Naive thymus-derived CD4-positive, alpha-beta T cell (primary cell): ENCODE results near the gene ADD3. TPM values are rescaled to one million over a fixed set of nuclear protein-coding genes. Genes with fewer than 3 reads are reported as not detected.

ENCODE experiments used
- ATAC-seq: fragments of 150-1000 bp; cut with Tn5 transposase; 2 replicates; pipeline ENCODE4 v1.10.0; 2021; ENCODE audit warnings: mild to moderate bottlenecking, moderate library complexity
- CTCF ChIA-PET: fragments of 350-600 bp; sonication (Branson Sonifier 250); formaldehyde crosslinking; loops from one replicate; lab custom pipeline; 2021; ENCODE audit warnings: antibody characterized with exemption; lab: Charles Lee
- POLR2A ChIA-PET: fragments of 350-600 bp; sonication (Branson Sonifier 250); formaldehyde crosslinking; loops from one replicate; lab custom pipeline; 2021; ENCODE audit warnings: antibody characterized with exemption, inconsistent platforms; lab: Charles Lee
- DNase-seq, 9 donors: peaks; one replicate each; pipeline versions ENCODE4 v3.0.0 to v3.0.0-alpha.2; 2020 to 2022; ENCODE audit warnings: mixed read lengths in 1 of 9
- H3K27ac ChIP-seq: one replicate; pipeline ENCODE4 v1.7.0; 2013; ENCODE audit warnings: mild to moderate bottlenecking, low read depth, low read length, moderate library complexity
- H3K27me3 ChIP-seq, 2 donors: one replicate each; pipeline ENCODE4 v1.7.0; 2013; ENCODE audit warnings: low read length in 2 of 2, mild to moderate bottlenecking in 2 of 2, moderate library complexity in 2 of 2; ENCODE audit not compliant: control insufficient read depth in 2 of 2, insufficient read depth in 2 of 2
- H3K36me3 ChIP-seq, 3 experiments: 1 replicate in 2 of 3; 2 replicates in 1 of 3; pipeline ENCODE4 v1.7.0; 2013; ENCODE audit warnings: low read length in 3 of 3, mild to moderate bottlenecking in 3 of 3, moderate library complexity in 1 of 3; ENCODE audit not compliant: insufficient read depth in 3 of 3, control insufficient read depth in 2 of 3
- H3K4me1 ChIP-seq, 2 donors: one replicate each; pipeline ENCODE4 v1.7.0; 2013; ENCODE audit warnings: low read length in 2 of 2, mild to moderate bottlenecking in 2 of 2, moderate library complexity in 1 of 2; ENCODE audit not compliant: control insufficient read depth in 2 of 2, insufficient read depth in 2 of 2
- H3K4me3 ChIP-seq: 2 replicates; pipeline ENCODE4 v1.7.0; 2013; ENCODE audit warnings: mild to moderate bottlenecking, low read length
- H3K9me3 ChIP-seq, 3 experiments: 1 replicate in 2 of 3; 2 replicates in 1 of 3; pipeline ENCODE4 v1.7.0; 2013; ENCODE audit warnings: low read length in 3 of 3; ENCODE audit not compliant: control insufficient read depth in 2 of 3
- H3K27ac Mint-ChIP-seq, 9 donors: one replicate each; pipeline ENCODE4 v1.8.0; 2020 to 2022; ENCODE audit warnings: mixed read lengths in 9 of 9, mild to moderate bottlenecking in 8 of 9, moderate library complexity in 5 of 9, inconsistent platforms in 2 of 9
- H3K27me3 Mint-ChIP-seq, 5 donors: one replicate each; pipeline ENCODE4 v1.8.0; 2021 to 2022; ENCODE audit warnings: mixed read lengths in 5 of 5, mild to moderate bottlenecking in 1 of 5
- H3K36me3 Mint-ChIP-seq, 5 donors: one replicate each; pipeline ENCODE4 v1.8.0; 2020 to 2022; ENCODE audit warnings: mixed read lengths in 5 of 5, mild to moderate bottlenecking in 3 of 5, inconsistent platforms in 1 of 5
- H3K4me1 Mint-ChIP-seq, 7 donors: one replicate each; pipeline ENCODE4 v1.8.0; 2020 to 2022; ENCODE audit warnings: mixed read lengths in 7 of 7, mild to moderate bottlenecking in 3 of 7, inconsistent platforms in 1 of 7
- H3K4me3 Mint-ChIP-seq, 10 donors: one replicate each; pipeline ENCODE4 v1.8.0; 2020 to 2022; ENCODE audit warnings: mild to moderate bottlenecking in 10 of 10, mixed read lengths in 10 of 10, moderate library complexity in 6 of 10, inconsistent platforms in 2 of 10
- H3K9me3 Mint-ChIP-seq, 11 donors: one replicate each; pipeline ENCODE4 v1.8.0; 2020 to 2022; ENCODE audit warnings: mixed read lengths in 11 of 11, mild to moderate bottlenecking in 4 of 11, inconsistent platforms in 1 of 11, moderate library complexity in 1 of 11
- intact Hi-C, 2 donors: fragments of 100-400 bp; cut with micrococcal nuclease; formaldehyde crosslinking; loops; one replicate each; pipeline ENCODE4 v1.15.1; 2023
- polyA plus RNA-seq, 2 donors: library from polyadenylated mRNA; unstranded; fragments of 300-500 nt; fragmentation: Illumina TruSeq; gene quantifications; one replicate each; pipeline ENCODE4 v1.2.3, GENCODE V29; 2021
- total RNA-seq, 6 experiments: library from RNA in 5 of 6; stranded (reverse) in 5 of 6; gene quantifications; 1 replicate in 5 of 6; 2 replicates in 1 of 6; pipeline ENCODE4 v1.2.3 and lab custom pipeline; 2021 to 2026

ADD3 gene
- total and polyA plus RNA-seq, 7 experiments from 2014 or later = 281 to 535 (median 450) TPM

DNA sequence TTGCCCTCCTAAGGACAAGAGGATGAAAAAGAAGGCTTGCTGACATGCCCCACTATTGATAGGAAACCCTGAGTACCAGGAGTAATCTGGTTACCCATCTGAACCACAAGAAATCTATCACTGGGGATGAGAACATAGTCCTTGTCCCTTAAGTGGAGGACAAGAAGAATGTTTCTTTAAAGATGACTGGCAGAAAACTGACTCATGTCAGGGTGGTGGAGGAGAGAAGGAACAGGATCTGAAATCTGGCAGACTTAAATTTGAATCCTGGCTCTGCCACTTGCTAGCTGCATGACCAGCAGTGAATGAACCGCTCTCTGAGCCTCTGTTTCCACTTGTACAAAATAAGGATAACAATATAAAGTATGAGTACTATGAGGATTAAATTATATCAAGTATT is 45.5 kb upstream of the ADD3 start:
- Histone ChIP-seq H3K9me3 (no peaks in the 10 kb centered on the region), H3K36me3 (no peaks in the 10 kb centered on the region), H3K4me3 (no peak overlapping the region), H3K4me1 (no peaks in the 10 kb centered on the region), H3K27ac (no peak overlapping the region), H3K27me3 (no peaks in the 10 kb centered on the region)
- ATAC-seq = no peak
- CTCF ChIA-PET = no interaction called here
- Mint-ChIP-seq H3K9me3 (no peaks in the 10 kb centered on the region), H3K36me3 (no peaks in the 10 kb centered on the region), H3K4me3 (no peak overlapping the region), H3K27me3 (peaks cover 0 to 11% (median 0%) of the 10 kb centered on the region in 5 donors), H3K4me1 (no peaks in the 10 kb centered on the region), H3K27ac (no peak overlapping the region)
- no peak for DNase-seq
- POLR2A ChIA-PET = no interaction called here
- intact Hi-C loops = no loop called here

DNA sequence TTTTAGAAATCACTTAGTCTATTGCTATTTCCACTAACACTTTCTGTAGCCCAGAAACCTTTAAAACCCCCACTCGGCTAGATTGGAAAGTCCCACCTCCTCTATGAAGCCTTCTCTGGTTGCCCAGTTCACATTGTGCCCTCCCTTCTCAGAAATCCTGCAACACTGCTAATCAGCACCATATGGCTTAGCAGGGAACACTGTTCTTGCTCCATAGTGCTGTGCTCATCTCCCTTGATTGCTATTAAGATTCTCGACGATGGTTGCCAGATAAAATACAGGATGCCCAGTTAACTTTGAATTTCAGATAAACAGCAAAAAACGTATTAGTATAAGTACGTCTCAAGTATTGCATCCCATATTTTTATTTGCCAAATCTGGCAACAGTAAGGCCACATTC is 44.3 kb upstream of the ADD3 start:
- POLR2A ChIA-PET = no interaction called here

DNA sequence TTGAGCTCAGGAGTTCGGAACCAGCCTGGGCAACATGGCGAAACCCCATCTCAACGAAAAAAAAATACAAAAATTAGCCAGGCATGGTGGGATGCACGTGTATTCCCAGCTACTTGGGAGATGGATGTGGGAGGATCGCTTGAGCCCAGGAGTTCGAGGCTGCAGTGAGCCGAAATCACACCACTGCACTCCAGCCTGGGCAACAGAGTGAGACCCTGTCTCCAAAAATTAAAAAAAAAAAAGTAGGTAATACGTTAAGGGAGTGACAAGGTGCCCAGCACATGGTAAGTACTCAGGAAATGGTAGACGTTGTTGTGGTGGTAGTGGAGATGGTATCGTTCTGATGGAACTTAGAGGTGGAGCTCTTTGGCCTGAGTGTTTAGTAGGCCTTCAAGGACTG is 43.5 kb upstream of the ADD3 start:
- no peak overlapping the region for H3K27ac Mint-ChIP-seq
- peaks cover 0 to 22% (median 0%) of the 10 kb centered on the region in 5 donors for H3K27me3 Mint-ChIP-seq
- no peaks in the 10 kb centered on the region for H3K4me1 ChIP-seq
- ATAC-seq (no peak), DNase-seq (no peak)
- H3K9me3 Mint-ChIP-seq = no peaks in the 10 kb centered on the region
- H3K4me3 Mint-ChIP-seq = no peak overlapping the region
- intact Hi-C loops = no loop called here
- H3K4me1 Mint-ChIP-seq = peaks cover 0 to 7% (median 3%) of the 10 kb centered on the region in 7 donors
- no peaks in the 10 kb centered on the region for H3K36me3 Mint-ChIP-seq
- no peaks in the 10 kb centered on the region for H3K36me3 ChIP-seq
- CTCF ChIA-PET = interaction anchor here (0.6 kb wide), 1 partner anchor 499 kb away, joined by 4 read pairs; no protein-coding TSS in a partner anchor
- no peak overlapping the region for H3K27ac ChIP-seq
- POLR2A ChIA-PET = interaction anchor here (0.6 to 0.7 kb wide), 2 partner anchors 11 to 26 kb away, joined by 4 to 5 read pairs; no protein-coding TSS in a partner anchor
- no peaks in the 10 kb centered on the region for H3K27me3 ChIP-seq
- H3K9me3 ChIP-seq = no peaks in the 10 kb centered on the region
- H3K4me3 ChIP-seq = no peak overlapping the region

More for the DNA sequence above, 44.3 kb upstream of the ADD3 start:
- Histone ChIP-seq H3K4me1 (no peaks in the 10 kb centered on the region), H3K27me3 (no peaks in the 10 kb centered on the region), H3K4me3 (no peak overlapping the region), H3K9me3 (no peaks in the 10 kb centered on the region), H3K36me3 (no peaks in the 10 kb centered on the region), H3K27ac (no peak overlapping the region)
- Mint-ChIP-seq H3K27ac (no peak overlapping the region), H3K9me3 (no peaks in the 10 kb centered on the region), H3K4me3 (no peak overlapping the region), H3K4me1 (no peaks in the 10 kb centered on the region), H3K36me3 (no peaks in the 10 kb centered on the region), H3K27me3 (peaks cover 0 to 17% (median 0%) of the 10 kb centered on the region in 5 donors)
- intact Hi-C loops = no loop called here
- ATAC-seq (no peak), DNase-seq (no peak)
- CTCF ChIA-PET = no interaction called here

DNA sequence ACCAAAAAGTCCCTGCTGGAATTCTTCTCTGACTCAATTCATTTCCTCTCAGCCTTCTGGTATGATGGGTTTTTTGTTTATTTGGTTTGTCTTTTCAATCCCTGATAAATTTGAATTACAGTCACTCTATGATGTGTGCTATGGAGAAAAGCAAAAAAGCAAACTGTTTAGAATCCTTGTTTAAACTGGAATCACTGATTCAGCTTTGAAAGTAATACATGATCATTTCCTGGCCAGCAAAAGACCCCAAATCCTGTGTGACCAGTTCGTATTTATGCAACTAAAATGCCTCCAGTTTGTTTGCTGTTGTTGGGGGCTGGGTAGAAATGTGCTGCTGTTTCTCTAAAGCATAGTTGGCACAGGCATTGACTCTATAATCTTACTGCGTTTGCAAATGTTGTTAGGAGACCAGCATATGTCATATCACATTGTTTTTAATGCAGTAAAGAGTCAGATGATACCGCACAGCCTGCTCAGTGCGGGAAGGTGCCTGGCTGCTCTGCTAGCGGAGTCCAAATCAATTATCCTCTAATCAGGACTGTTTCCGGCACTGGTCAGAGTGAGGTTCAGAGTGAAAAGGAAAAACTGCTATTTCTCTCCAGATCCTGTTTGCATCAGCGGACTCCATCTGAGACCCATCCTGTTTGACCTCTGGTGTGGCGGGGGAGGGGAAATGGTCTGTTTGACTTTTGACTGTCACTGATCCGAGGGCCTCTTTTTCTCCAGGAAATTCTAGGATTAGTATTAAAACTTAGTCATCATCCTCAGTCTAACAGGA is 40.6 kb upstream of the ADD3 start:
- Mint-ChIP-seq H3K4me3 (no peak overlapping the region), H3K36me3 (no peaks in the 10 kb centered on the region), H3K4me1 (peaks cover 0 to 9% (median 3%) of the 10 kb centered on the region in 7 donors), H3K27me3 (peaks cover 0 to 36% (median 0%) of the 10 kb centered on the region in 5 donors), H3K9me3 (no peaks in the 10 kb centered on the region), H3K27ac (no peak overlapping the region)
- no peaks in the 10 kb centered on the region for H3K27me3 ChIP-seq
- H3K36me3 ChIP-seq = no peaks in the 10 kb centered on the region
- intact Hi-C loops = no loop called here
- no peak overlapping the region for H3K4me3 ChIP-seq
- H3K4me1 ChIP-seq = no peaks in the 10 kb centered on the region
- ChIA-PET CTCF (no interaction called here), POLR2A (no interaction called here)
- ATAC-seq (no peak), DNase-seq (no peak)
- H3K27ac ChIP-seq = no peak overlapping the region
- no peaks in the 10 kb centered on the region for H3K9me3 ChIP-seq

DNA sequence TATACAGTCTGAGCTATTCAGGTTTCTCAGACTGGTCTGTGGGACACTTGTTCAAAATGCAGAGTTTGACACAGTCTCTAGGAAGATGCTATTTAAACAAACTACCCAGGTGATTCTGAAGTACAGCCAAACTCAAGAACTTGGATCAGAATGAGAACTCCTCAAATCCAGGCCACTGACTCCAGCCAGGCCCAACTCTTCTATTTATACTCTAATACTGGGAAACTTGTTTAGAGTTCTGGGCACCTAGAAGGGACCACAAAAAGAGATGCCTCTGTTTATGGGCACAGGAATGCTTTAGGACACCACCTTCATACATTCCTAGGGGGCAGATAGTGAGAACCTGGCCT is 40.1 kb upstream of the ADD3 start:
- no peaks in the 10 kb centered on the region for H3K36me3 ChIP-seq
- no peaks in the 10 kb centered on the region for H3K4me1 ChIP-seq
- H3K27ac ChIP-seq = no peak overlapping the region
- ATAC-seq (no peak), DNase-seq (no peak)
- Mint-ChIP-seq H3K27ac (no peak overlapping the region), H3K4me3 (no peak overlapping the region), H3K4me1 (peaks cover 0 to 9% (median 3%) of the 10 kb centered on the region in 7 donors), H3K27me3 (peaks cover 0 to 41% (median 0%) of the 10 kb centered on the region in 5 donors), H3K9me3 (no peaks in the 10 kb centered on the region), H3K36me3 (no peaks in the 10 kb centered on the region)
- H3K4me3 ChIP-seq = no peak overlapping the region
- H3K9me3 ChIP-seq = no peaks in the 10 kb centered on the region
- ChIA-PET CTCF (no interaction called here), POLR2A (interaction anchor here (0.6 kb wide), 1 partner anchor 90 kb away, joined by 3 read pairs; no protein-coding TSS in a partner anchor)
- H3K27me3 ChIP-seq = no peaks in the 10 kb centered on the region
- intact Hi-C loops = no loop called here

DNA sequence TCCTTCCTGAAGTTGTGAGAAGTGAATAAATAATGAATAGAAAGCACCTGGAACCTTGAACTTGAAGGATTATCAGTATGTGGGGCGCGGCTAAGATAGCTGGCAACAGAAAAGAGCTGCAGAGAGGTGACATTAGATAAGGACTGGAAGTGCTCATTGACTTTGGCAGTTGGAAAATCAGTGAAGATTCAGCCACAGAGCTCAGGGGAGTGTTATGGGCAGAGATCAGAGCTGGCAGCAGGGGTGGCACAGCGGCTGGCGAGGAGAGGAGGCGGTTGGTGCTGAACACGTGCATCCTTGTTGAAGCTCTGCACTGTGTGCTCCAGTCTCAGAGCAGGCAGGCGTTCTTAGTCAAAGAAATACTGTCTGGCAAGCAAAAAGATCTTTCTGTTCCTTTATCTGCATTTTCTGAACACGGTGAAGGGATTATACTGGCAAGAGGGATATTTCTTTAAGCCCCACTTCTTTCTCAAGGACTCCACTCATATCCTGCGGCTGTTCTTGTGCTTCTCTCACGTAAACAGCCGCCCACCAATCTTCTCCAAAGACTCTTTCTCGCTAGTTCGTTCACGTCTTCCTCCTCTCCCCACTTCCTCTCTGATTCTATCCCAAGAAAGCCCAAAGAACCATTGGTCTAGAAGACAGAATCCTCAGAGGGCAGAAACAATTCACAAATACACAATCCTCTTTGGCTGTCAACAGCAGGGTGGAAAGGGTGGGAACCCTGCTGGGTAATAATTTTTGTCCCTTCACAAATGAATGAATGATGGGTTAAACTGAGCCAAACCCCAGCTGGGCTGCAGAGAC is 38.6 kb upstream of the ADD3 start:
- H3K27ac ChIP-seq = no peak overlapping the region
- no peaks in the 10 kb centered on the region for H3K4me1 ChIP-seq
- H3K36me3 ChIP-seq = no peaks in the 10 kb centered on the region
- CTCF ChIA-PET = interaction anchor here (0.5 to 0.9 kb wide), 2 partner anchors 67 to 780 kb away, joined by 3 to 6 read pairs; no protein-coding TSS in a partner anchor
- POLR2A ChIA-PET = interaction anchor here (0.6 kb wide), 1 partner anchor 106 kb away, joined by 3 read pairs; no protein-coding TSS in a partner anchor
- ATAC-seq (no peak), DNase-seq (no peak)
- H3K27me3 Mint-ChIP-seq = peaks cover 0 to 43% (median 0%) of the 10 kb centered on the region in 5 donors
- intact Hi-C loops = no loop called here
- peaks cover 0 to 9% (median 3%) of the 10 kb centered on the region in 7 donors for H3K4me1 Mint-ChIP-seq
- H3K36me3 Mint-ChIP-seq = no peaks in the 10 kb centered on the region
- H3K27ac Mint-ChIP-seq = peak overlapping the region in 1 of 9 donors; percentile 37
- H3K27me3 ChIP-seq = no peaks in the 10 kb centered on the region
- peak overlapping the region in 1 of 10 donors; percentile 0 for H3K4me3 Mint-ChIP-seq
- H3K9me3 Mint-ChIP-seq = no peaks in the 10 kb centered on the region
- H3K4me3 ChIP-seq = no peak overlapping the region
- no peaks in the 10 kb centered on the region for H3K9me3 ChIP-seq
